Ramos (cell line): ENCODE results near the gene ADCY9.
"Not testable (repeated sequence)": the region's sequence is repeated elsewhere in the genome, so short reads cannot be mapped to it uniquely, and the experiment has no call there.

ENCODE experiments used
- in situ Hi-C: fragments of 300-500 bp; cut with MboI; formaldehyde crosslinking; loops from one replicate; pipeline ENCODE4 v1.14.3; 2022; ENCODE audit warnings: low sequenced_read_pairs; ENCODE audit not compliant: unreplicated experiment

ADCY9 gene

GRCh38 chr16:4075534-4075933, 40.7 kb downstream of the ADCY9 start:
- in situ Hi-C loops, result no loop called here

DNA sequence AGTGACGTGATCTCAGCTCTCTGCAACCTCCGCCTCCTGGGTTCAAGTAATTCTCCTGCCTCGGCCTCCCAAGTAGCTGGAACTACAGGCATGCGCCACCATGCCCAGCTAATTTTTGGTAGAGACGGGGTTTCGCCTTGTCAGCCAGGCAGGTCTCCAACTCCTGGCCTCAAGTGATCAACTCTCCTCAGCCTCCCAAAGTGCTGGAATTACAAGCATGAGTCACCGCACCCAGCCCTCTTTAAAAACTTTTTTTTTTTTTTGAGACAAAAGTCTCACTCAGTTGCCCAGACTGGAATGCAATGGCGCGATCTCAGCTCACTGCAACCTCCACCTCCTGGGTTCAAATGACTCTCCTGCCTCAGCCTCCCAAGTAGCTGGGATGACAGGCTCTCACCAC, 43.1 kb downstream of the ADCY9 start:
- in situ Hi-C loops, result not testable (repeated sequence)

- in situ Hi-C loops, result no loop called here
Measured at GRCh38 chr16:4071686-4072561, 44.3 kb downstream of the ADCY9 start.

GRCh38 chr16:4070936-4071335, 45.3 kb downstream of the ADCY9 start:
- in situ Hi-C loops, result no loop called here

- in situ Hi-C loops, result no loop called here
Measured at GRCh38 chr16:4067262-4068001, 48.8 kb downstream of the ADCY9 start.

GRCh38 chr16:4064950-4065352, 51.3 kb downstream of the ADCY9 start:
- in situ Hi-C loops, result no loop called here

- in situ Hi-C loops, result no loop called here
Measured at GRCh38 chr16:4062212-4062802, 53.9 kb downstream of the ADCY9 start.

GRCh38 chr16:4060823-4061222, 55.4 kb downstream of the ADCY9 start:
- in situ Hi-C loops, result no loop called here

DNA sequence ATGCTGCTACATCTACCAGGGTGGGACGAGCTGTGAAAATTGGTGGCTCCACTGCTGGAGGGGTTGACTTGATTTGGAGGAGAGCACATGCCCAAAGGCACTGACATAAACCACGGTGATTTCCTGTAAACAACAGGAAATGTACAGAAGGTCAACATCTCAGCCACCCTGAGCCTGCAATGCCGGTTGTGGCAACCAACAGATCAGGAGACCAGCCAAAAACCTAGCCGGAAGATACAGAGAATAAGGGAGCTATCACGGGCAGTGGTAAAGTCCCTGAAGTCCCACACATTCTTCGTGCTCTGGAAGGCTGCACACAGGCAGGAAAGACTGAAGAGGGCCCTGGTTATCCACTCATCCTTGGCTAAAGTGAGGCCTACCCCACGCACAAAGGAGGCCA, 56.2 kb downstream of the ADCY9 start:
- in situ Hi-C loops, result no loop called here

DNA sequence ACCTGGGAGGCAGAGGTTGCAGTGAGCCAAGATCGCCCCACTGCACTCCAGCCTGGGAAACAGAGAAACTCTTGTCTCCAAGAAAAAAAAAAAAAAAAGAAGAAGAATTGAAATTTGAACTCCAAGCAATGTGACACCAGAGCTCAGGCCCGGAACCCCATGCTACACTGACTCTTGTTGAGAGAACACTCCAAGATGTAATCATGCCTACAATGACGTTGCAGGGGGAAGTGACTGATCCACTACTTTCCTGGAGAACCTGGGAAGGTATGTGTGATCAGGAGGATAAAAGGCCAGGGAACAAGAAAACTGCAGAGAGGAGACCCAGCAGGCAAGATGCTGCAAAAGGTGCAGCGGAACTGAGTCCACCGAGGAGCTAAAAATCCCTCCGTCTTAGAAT, 57.9 kb downstream of the ADCY9 start:
- in situ Hi-C loops, result no loop called here

DNA sequence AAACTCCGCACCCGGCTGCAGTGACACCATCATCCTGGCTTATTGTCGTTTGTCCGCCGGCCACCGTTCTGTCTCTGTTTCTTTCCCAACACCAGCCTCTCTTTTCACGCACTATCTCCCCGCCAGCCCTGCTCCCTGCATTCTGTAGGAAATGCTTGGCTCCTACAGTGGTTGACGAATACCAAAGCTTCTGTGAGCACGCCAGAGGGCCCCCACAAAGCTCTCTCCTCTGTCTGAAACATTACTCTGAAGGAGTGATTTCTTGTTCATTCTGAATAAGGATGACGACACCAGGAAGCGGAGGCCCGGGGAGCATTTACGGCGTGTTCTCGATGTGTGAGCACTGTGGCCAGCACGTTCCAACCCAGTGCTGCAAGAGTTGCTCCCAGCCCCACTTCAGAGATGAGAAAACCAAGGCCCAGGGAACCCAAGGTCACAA, 58.8 kb downstream of the ADCY9 start:
- in situ Hi-C loops, result no loop called here

- in situ Hi-C loops, result no loop called here
Measured at GRCh38 chr16:4056161-4057105, 59.8 kb downstream of the ADCY9 start.

- in situ Hi-C loops, result no loop called here
Measured at GRCh38 chr16:4055748-4056147, 60.5 kb downstream of the ADCY9 start.

DNA sequence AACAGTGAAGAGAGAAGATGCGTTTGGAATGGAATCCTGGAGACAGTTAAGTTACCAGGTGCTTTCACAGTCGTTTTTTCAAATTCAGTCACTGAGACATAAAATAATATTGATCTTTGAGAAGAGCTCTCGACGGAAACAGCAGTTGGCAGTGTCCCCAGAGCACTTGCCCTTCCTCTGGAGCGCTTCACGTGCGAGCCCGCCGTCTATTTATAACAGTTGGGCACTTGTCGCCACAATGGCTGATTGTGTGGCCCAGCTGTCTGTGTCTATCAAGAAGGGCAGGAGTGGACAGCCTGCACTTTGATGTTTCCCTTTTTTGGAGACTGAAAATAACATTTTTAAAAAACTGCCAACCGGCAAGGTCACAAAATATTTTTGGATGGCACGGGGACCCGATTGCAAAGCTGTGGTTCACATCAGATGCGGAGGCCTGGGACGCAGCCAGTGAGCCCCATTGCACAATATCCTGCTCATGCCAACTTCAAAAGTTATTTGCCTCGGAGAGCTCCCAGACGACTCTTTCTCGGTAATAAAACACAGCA, 62.9 kb downstream of the ADCY9 start:
- in situ Hi-C loops, result no loop called here

GRCh38 chr16:4052801-4053293, 63.4 kb downstream of the ADCY9 start:
- in situ Hi-C loops, result no loop called here

- in situ Hi-C loops, result no loop called here
Measured at GRCh38 chr16:4052096-4052495, 64.1 kb downstream of the ADCY9 start.

DNA sequence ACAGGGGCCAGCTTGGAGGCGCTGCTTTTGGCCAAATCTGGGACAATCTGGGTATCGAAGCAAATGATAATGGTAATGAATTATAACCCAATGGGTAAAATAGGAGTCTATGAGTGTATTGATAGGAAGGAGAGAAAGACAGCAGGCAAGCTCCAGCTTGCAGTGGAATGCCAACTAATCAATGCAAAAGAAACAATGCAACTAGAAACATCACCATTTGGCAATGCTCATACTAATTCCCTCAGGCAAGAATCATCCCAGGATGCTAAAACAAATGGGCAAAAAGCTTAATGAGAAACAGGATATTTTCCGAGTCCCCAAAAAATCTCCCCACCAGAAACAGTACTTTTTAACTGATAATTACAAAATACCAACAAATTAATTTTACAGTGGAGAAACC, 64.7 kb downstream of the ADCY9 start:
- in situ Hi-C loops, result no loop called here

- in situ Hi-C loops, result no loop called here
Measured at GRCh38 chr16:4049031-4049430, 67.2 kb downstream of the ADCY9 start.

- in situ Hi-C loops, result no loop called here
Measured at GRCh38 chr16:4048481-4048880, 67.8 kb downstream of the ADCY9 start.

GRCh38 chr16:4046221-4046620, 70.0 kb downstream of the ADCY9 start:
- in situ Hi-C loops, result no loop called here
